NCI-H748 treated with DMSO at 0.1 percent for 48 hours (cell line): Measurements from ENCODE around the gene CSNK1G2.
A peak's percentile ranks its signal among the peaks of the same experiment; 100 is the strongest.

Experiments used
- DNase-seq: peaks from one replicate; lab custom pipeline; 2025; lab: John Stamatoyannopoulos, UW

CSNK1G2 gene

GRCh38 chr19:1941146-1942077 is at the start of gene CSNK1G2:
TSS of gene CSNK1G2 (plus strand) at chr19:1941172. CDS start at chr19:1969773, 28,601 bp downstream.
- DNase-seq, result no peak

DNA sequence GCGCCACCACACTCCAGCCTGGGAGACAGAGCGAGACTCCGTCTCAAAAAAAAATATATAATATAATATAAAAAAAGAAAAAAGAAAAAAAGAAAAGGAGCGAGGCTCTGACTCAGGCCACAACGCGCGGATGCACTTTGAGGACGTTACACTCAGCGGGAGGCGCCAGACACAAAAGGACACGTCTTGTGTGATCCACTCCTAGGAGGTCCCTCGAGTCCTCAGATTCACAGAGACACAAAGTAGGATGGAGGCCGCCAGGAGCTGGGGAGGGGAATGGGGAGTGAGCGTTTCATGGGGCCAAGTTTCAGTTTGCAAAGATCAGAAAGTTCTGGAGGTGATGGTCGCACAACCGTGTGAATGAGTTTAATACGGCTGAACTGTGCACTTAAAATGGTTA is 47.2 kb upstream of the CSNK1G2 start:
- DNase-seq, result no peak

DNA sequence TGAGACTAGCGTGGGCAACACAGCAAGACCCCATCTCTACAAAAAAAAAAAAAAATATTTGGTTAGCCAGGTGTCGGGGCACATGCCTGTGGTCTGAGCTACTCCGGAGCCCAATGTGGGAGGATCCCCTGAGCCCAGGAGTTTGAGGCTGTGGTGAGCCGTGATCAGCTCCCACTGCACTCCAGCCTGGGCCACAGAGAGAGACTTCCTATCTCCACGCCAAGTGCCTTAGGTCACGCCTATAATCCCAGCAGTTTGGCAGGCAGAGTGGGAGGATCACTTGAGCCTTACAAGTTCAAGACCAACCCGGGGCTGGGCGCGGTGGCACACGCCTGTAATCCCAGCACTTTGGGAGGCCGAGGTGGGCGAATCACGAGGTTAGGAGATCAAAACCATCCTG is 44.5 kb upstream of the CSNK1G2 start:
- no peak for DNase-seq

- DNase-seq, result no peak
Measured at GRCh38 chr19:1901940-1902404, 39.0 kb upstream of the CSNK1G2 start.

DNA sequence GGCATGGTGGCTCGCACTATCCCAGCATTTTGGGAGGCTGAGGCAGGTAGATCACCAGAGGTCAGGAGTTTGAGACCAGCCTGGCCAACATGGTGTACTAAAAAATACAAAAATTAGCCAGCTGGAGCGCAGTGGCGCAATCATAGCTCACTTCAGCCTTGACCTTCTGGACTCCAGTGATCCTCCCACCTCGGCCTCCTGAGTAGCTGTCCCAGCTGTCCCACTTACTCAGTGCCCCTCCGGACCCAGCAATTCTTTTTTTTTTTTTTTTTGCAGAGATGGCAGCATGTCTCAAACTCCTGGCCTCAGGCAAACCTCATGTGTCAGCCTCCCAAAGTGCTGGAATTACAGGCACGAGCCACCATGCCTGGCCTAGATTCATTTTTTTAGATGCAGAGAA is 38.0 kb upstream of the CSNK1G2 start:
- no peak for DNase-seq

DNA sequence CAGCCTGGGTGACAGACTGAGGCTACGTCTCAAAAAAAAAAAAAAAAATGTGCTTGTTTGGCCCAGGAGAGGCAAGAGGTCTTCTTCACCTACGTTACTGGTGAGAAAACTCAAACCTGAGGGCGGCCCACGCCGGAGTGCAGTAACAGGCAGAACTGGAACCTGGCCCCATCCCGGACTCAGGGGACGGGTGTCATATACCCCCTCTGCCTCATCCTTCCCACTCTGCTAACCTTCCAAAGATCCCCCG is 36.2 kb upstream of the CSNK1G2 start:
- DNase-seq, result no peak

DNA sequence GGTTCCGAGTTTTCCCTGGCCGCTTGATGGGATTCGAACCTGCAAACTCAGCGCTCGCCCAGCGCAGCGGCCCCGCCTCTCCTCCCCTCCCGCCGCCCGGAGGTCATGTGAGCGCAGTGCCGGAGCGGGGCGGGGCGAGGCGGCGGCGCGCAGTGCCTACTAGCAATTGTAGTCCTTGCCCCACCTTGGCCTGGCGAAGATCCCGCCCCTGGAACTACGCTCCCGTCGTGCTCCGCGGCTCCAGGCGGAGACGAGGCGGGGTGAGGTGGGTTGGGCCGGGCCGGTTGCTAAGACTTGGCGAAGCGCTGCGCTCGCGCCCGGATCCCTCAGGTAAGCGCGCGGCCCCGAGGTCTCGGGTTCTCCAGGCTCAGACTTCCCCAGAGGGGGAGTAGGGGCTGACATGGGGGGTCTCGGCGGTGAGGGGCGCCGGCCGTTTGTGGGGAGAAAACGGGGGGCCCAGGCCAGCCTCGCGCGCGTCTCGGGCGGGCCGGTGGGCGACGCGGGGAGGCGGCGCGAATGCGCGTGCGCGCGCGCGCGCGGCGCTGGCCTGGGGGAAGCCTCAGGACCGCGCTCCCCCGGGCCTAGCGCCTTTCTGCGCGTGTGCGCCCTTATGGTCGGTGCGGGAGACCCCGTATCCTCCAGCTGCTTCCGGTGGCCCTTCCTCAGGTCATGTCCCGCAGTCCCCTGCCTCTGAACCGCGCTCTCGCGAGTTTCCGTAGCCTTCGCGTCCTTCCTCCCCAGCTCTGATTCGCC is 35.7 kb upstream of the CSNK1G2 start, which contains the start of the genes ADAT3 and SCAMP4:
TSS of gene ADAT3 (plus strand) at position 290 of the 753 bp plus-strand sequence. CDS start 6,649 bp downstream, outside the sequence.
TSS of gene SCAMP4 (plus strand) at position 290 of the 753 bp plus-strand sequence. CDS start 9,621 bp downstream, outside the sequence.
- peak; percentile 90 for DNase-seq

- no peak for DNase-seq
Measured at GRCh38 chr19:1905863-1906375, 35.1 kb upstream of the CSNK1G2 start.

- DNase-seq, result no peak
Measured at GRCh38 chr19:1906985-1907562, 33.9 kb upstream of the CSNK1G2 start.

- no peak for DNase-seq
Measured at GRCh38 chr19:1907563-1908363, 33.2 kb upstream of the CSNK1G2 start.

GRCh38 chr19:1908364-1908678 is 32.7 kb upstream of the CSNK1G2 start:
- DNase-seq, result no peak

DNA sequence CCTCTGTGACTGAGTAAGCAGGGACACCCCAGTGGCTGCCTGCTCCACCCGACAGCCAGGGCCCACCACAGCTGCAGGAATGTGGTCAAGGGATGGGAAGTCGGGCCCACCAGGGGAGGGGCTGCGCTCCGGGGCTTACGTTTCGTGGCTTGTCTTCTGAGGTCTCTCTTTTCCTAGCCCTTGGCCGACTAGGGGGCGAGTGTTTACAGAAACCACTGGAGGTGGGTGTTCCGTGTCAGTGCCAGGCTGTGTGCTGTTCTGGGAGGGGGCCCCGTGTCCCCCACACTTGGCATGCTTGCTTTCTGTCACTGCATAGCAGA is 31.3 kb upstream of the CSNK1G2 start:
- no peak for DNase-seq

- DNase-seq, result no peak
Measured at GRCh38 chr19:1910177-1910576, 30.8 kb upstream of the CSNK1G2 start.

DNA sequence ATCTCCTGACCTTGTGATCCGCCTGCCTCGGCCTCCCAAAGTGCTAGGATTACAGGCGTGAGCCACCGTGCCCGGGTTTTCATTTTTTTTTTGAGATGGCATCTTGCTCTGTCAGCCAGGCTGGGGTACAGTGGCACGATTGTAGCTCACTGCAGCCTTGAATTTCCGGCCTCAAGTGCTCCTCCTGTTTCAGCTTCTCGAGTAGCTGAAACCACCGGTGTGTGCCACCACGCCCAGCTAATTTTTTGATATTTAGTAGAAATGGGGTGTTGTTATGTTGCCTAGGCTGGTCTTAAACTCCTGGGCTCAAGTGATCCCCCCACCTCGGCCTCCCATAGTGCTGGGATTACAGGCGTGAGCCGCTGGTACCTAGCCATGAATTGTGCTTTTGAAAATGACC is 29.9 kb upstream of the CSNK1G2 start:
- no peak for DNase-seq

DNA sequence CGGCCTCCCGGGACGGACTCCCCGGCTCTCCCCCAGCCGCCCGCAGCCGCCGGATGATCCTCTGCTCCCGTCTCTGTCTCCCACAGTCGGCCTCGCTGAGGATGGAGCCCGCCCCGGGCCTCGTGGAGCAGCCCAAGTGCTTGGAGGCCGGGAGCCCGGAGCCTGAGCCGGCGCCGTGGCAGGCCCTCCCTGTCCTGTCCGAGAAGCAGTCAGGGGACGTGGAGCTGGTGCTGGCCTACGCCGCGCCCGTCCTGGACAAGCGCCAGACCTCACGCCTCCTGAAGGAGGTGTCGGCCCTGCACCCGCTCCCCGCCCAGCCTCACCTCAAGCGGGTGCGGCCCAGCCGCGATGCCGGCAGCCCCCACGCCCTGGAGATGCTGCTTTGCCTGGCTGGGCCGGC is 29.0 kb upstream of the CSNK1G2 start:
- DNase-seq, result no peak

DNA sequence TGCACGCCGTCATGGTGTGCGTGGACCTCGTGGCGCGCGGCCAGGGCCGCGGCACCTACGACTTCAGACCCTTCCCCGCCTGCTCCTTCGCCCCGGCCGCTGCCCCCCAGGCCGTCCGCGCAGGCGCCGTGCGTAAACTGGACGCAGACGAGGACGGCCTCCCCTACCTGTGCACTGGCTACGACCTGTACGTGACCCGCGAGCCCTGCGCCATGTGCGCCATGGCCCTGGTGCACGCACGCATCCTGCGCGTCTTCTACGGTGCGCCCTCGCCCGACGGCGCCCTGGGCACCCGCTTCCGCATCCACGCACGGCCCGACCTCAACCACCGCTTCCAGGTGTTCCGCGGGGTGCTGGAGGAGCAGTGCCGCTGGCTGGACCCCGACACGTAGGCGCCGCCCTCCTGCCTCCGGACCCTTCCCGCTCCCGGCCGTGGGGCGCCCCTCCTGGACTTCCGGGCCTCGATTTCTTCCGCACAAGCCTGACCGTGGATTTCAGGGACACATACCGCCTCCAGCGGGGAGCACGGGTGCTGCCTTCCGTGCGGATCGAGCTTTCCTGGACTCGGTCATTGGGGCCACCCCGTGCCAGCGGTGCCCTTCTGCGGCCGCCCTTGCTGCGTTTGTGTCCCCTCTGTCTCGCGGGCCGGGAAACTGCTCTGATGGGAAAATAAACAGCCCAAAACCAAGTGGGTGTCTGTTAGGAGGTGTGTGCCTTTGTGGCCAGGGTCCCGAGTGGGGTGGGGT is 28.0 kb upstream of the CSNK1G2 start:
- no peak for DNase-seq

DNA sequence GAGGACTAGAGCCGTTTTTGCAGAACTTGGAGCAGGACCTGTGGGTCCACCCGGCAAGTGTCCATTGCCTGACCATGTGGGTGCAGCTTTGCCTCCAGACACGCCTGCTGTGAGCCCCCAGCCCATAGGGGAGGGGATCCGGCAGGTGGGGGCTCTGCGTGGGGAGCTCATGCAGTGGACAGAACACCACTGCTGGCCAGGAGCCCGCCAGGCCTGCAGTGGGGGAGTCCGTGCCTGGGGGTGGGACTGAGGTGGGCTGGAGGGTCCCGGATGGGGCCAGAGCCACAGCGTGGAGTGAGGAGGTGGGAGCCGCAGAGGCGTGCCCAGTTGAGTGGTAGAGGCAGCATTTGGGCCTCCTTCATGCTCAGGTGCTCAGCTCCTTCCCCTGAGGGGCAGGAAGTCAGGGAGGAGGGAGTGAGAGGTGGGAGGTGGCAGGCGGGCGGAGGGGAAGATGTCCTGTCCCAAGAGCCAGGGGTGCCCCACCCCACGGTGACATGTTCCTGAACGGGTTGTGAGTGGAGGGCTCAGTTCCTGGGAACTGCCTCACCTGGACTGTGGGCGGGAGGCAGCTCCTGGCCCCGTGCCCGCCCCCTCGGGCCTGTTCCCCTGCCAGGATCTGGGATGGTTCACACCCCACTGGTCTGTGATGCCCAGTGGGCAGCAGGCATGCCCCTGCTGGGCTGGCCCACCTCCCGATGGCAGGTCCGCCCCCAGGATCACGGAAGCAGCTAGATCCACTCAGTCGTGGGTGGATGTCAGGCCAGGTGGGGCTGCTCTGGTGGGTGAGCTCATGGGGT is 27.0 kb upstream of the CSNK1G2 start:
- DNase-seq, result no peak

GRCh38 chr19:1914826-1915341 is 26.1 kb upstream of the CSNK1G2 start:
- DNase-seq, result no peak

DNA sequence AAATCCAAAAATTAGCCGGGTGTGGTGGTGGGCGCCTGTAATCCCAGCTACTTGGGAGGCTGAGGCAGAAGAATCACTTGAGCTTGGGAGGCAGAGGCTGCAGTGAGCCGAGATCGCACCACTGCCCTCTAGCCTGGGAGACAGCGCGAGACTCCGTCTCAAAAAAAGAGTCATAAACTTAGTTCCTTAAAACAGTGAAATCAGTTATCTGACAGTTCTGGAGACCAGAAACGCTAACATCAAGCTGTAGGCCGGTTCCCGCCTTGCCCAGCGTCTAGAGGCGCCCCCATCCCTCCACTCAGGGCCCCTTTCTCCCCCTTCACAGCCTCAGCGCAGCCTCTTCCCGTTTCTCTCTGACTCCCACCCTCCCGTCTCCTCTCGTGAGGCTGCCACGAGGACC is 23.8 kb upstream of the CSNK1G2 start:
- DNase-seq, result no peak

DNA sequence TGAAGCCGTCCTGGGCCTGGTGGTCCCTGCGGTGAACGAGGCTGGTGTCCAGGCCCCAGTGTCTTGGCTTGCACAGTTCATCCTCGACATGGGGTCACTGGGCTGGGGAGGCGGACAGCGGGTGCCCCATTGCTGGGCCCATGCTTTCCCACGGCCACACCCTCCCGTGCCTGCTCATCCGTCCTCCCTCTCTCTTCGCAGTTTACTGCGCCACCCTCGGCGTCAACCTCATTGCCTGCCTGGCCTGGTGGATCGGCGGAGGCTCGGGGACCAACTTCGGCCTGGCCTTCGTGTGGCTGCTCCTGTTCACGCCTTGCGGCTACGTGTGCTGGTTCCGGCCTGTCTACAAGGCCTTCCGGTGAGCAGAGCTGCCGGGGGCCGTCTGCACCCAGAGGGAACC is 23.0 kb upstream of the CSNK1G2 start:
- DNase-seq, result no peak
